ENCODE results near the gene ZNF839.

ZNF839 gene

GRCh38 chr14:102374264-102374663 is 54.7 kb downstream of the ZNF839 start:
- no peak for DNase-seq (ENCODE audit: extremely low spot score)
- CTCF ChIA-PET, result no interaction called here
- POLR2A ChIA-PET, result interaction anchor here (2.8 kb wide), 1 partner anchor 12 kb away, joined by 8 read pairs; the partner anchor contains the start of genes CINP and TECPR2

DNA sequence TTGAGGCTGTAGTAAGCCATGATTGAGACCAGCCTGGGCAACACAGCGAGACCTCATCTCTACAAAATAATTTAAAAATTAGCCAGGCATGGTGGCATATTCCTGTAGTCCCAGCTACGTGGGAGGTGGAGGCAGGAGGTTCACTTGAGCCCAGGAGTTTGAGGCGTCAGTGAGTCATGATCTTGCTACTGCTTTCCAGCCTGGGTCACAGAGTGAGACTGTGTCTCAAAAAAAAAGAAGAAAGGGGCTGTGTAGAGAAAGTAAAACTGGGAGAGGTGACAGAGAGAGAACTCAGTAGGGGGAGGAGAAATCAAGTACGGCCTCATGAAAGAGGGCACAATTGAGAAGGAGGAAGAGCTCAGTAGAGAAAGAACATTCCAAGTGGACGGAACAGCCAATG is 55.6 kb downstream of the ZNF839 start:
- POLR2A ChIA-PET, result interaction anchor here (1.0 kb wide), 1 partner anchor 13 kb away, joined by 3 read pairs; the partner anchor contains the start of genes CINP and TECPR2

More at GRCh38 chr14:102374264-102374663, 54.7 kb downstream of the ZNF839 start:
- no peak for TF ChIP-seq ELF4 (IDR thresholded peaks at IDR 0.05)
- TF ChIP-seq ARNT (IDR thresholded peaks at IDR 0.05), result no peak
- no peak for TF ChIP-seq LEF1 (IDR thresholded peaks at IDR 0.05; ENCODE audit: borderline replicate concordance)
- TF ChIP-seq BHLHE40 (IDR thresholded peaks at IDR 0.05; ENCODE audit: borderline replicate concordance), result no peak
- no peak for TF ChIP-seq HDGF (IDR thresholded peaks at IDR 0.05; ENCODE audit: borderline replicate concordance)

GRCh38 chr14:102377696-102378095 is 58.1 kb downstream of the ZNF839 start:
- no peak for DNase-seq (ENCODE audit: extremely low spot score)
- TF ChIP-seq TARDBP (IDR thresholded peaks at IDR 0.05) (no peak), FOXM1 (IDR thresholded peaks at IDR 0.05; ENCODE audit: borderline replicate concordance) (no peak), SP1 (IDR thresholded peaks at IDR 0.05) (no peak), SUZ12 (IDR thresholded peaks at IDR 0.05) (no peak)
- CTCF ChIA-PET, result no interaction called here
- POLR2A ChIA-PET, result no interaction called here

More for the DNA sequence above, 55.6 kb downstream of the ZNF839 start:
- DNase-seq (ENCODE audit: extremely low spot score), result no peak
- CTCF ChIA-PET, result no interaction called here
- TF ChIP-seq SUZ12 (IDR thresholded peaks at IDR 0.05), result no peak
- no peak for TF ChIP-seq CTBP1 (IDR thresholded peaks at IDR 0.05; ENCODE audit: borderline replicate concordance)
- no peak for TF ChIP-seq NFRKB (IDR thresholded peaks at IDR 0.05)
- no peak for TF ChIP-seq FOXM1 (IDR thresholded peaks at IDR 0.05; ENCODE audit: borderline replicate concordance)
- no peak for TF ChIP-seq ELF4 (IDR thresholded peaks at IDR 0.05)
- TF ChIP-seq PKNOX1 (IDR thresholded peaks at IDR 0.05), result no peak
- no peak for TF ChIP-seq BHLHE40 (IDR thresholded peaks at IDR 0.05; ENCODE audit: borderline replicate concordance)
- TF ChIP-seq L3MBTL2 (conservative IDR thresholded peaks at IDR 0.05), result no peak
- no peak for TF ChIP-seq TARDBP (IDR thresholded peaks at IDR 0.05)
- TF ChIP-seq ARNT (IDR thresholded peaks at IDR 0.05), result no peak

GRCh38 chr14:102378830-102379229 is 59.3 kb downstream of the ZNF839 start:
- DNase-seq (ENCODE audit: extremely low spot score), result no peak
- TF ChIP-seq FOXK2 (IDR thresholded peaks at IDR 0.05), result no peak
- TF ChIP-seq BHLHE40 (IDR thresholded peaks at IDR 0.05; ENCODE audit: borderline replicate concordance), result no peak
- TF ChIP-seq LEF1 (IDR thresholded peaks at IDR 0.05; ENCODE audit: borderline replicate concordance), result no peak
- TF ChIP-seq ZNF384 (IDR thresholded peaks at IDR 0.05), result no peak
- no peak for TF ChIP-seq SUZ12 (IDR thresholded peaks at IDR 0.05)
- TF ChIP-seq FOXM1 (IDR thresholded peaks at IDR 0.05; ENCODE audit: borderline replicate concordance), result no peak
- no peak for TF ChIP-seq TARDBP (IDR thresholded peaks at IDR 0.05)
- no peak for TF ChIP-seq L3MBTL2 (conservative IDR thresholded peaks at IDR 0.05)
- no peak for TF ChIP-seq FOXA1 (IDR thresholded peaks at IDR 0.05)
- no peak for TF ChIP-seq ARNT (IDR thresholded peaks at IDR 0.05)
- no peak for TF ChIP-seq ELF4 (IDR thresholded peaks at IDR 0.05)
- POLR2A ChIA-PET, result no interaction called here
- CTCF ChIA-PET, result interaction anchor here (0.9 kb wide), 1 partner anchor 13 kb away, joined by 3 read pairs; no protein-coding TSS in a partner anchor

GRCh38 chr14:102387086-102387485 is 67.5 kb downstream of the ZNF839 start:
- DNase-seq (ENCODE audit: extremely low spot score), result no peak
- POLR2A ChIA-PET, result interaction anchor here (0.9 kb wide), 1 partner anchor 24 kb away, joined by 3 read pairs; the partner anchor contains the start of genes CINP and TECPR2
- CTCF ChIA-PET, result no interaction called here
- TF ChIP-seq TARDBP (IDR thresholded peaks at IDR 0.05) (no peak), ZNF384 (IDR thresholded peaks at IDR 0.05) (no peak), BHLHE40 (IDR thresholded peaks at IDR 0.05; ENCODE audit: borderline replicate concordance) (no peak), FOXM1 (IDR thresholded peaks at IDR 0.05; ENCODE audit: borderline replicate concordance) (no peak), PKNOX1 (IDR thresholded peaks at IDR 0.05) (no peak), SUZ12 (IDR thresholded peaks at IDR 0.05) (no peak), HDGF (IDR thresholded peaks at IDR 0.05; ENCODE audit: borderline replicate concordance) (no peak), FOXK2 (IDR thresholded peaks at IDR 0.05) (no peak)

DNA sequence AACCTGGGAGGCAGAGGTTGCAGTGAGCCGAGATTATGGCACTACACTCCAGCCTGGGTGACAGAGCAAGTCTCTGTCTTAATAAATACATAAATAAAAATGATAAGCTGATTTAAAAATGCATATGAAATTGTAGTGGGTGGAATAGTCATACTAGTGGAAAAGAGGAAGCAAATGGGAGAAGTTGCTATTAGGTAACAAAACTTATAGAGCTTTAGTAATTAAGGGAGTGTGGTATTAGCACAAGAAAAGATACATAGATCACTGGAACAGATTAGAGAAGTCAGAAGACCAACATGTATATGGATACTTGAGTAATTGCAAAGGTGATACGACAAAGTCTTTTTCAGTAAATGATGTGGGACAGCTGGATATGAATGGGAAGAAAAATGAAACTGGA is 69.7 kb downstream of the ZNF839 start:
- ChIA-PET CTCF (interaction anchor here (0.7 kb wide), 1 partner anchor 53 kb away, joined by 6 read pairs; no protein-coding TSS in a partner anchor), POLR2A (no interaction called here)

More for the DNA sequence above, 69.7 kb downstream of the ZNF839 start:
- DNase-seq (ENCODE audit: extremely low spot score), result no peak
- TF ChIP-seq FOXM1 (IDR thresholded peaks at IDR 0.05; ENCODE audit: borderline replicate concordance) (no peak), ZNF384 (IDR thresholded peaks at IDR 0.05) (no peak), LEF1 (IDR thresholded peaks at IDR 0.05; ENCODE audit: borderline replicate concordance) (no peak), CTBP1 (IDR thresholded peaks at IDR 0.05; ENCODE audit: borderline replicate concordance) (no peak), FOXK2 (IDR thresholded peaks at IDR 0.05) (no peak), L3MBTL2 (conservative IDR thresholded peaks at IDR 0.05) (no peak), NFRKB (IDR thresholded peaks at IDR 0.05) (no peak), HDGF (IDR thresholded peaks at IDR 0.05; ENCODE audit: borderline replicate concordance) (no peak), TARDBP (IDR thresholded peaks at IDR 0.05) (no peak), ARNT (IDR thresholded peaks at IDR 0.05) (no peak), ELF4 (IDR thresholded peaks at IDR 0.05) (no peak), PKNOX1 (IDR thresholded peaks at IDR 0.05) (no peak), SUZ12 (IDR thresholded peaks at IDR 0.05) (no peak), FOXA1 (IDR thresholded peaks at IDR 0.05) (no peak), SP1 (IDR thresholded peaks at IDR 0.05) (no peak), BHLHE40 (IDR thresholded peaks at IDR 0.05; ENCODE audit: borderline replicate concordance) (no peak)

All from HEK293T (cell line).